GM12864 (cell line): ENCODE results near the gene FBLN5.

Experiments used
- DNase-seq: peaks from one replicate; pipeline ENCODE4 v3.0.0-alpha.2; 2011; ENCODE audit warnings: low read depth
- H3K4me3 ChIP-seq: 2 replicates; pipeline ENCODE4 v1.5.1; 2011; ENCODE audit warnings: mild to moderate bottlenecking, low read depth, low read length, control low read depth
- CTCF ChIP-seq: IDR thresholded peaks from 2 replicates; pipeline ENCODE4 v1.5.1; 2011; ENCODE audit warnings: low read depth, mild to moderate bottlenecking, moderate library complexity, low read length, control low read depth, inconsistent platforms; ENCODE audit errors: missing control alignments

The FBLN5 gene

GRCh38 chr14:91947475-91948184 is at the start of gene FBLN5:
Gene FBLN5, minus strand, starts transcription at chr14:91947694. Its CDS starts 465 bp downstream, at chr14:91947229.
- no peak for DNase-seq
- no peak for TF ChIP-seq CTCF
- no peak within 1 kb of the TSS for H3K4me3 ChIP-seq

GRCh38 chr14:91996948-91997371 is 49.5 kb upstream of the FBLN5 start:
- DNase-seq, result peak; percentile 5
- peak; percentile 60 for TF ChIP-seq CTCF

GRCh38 chr14:91987192-91987591 is 39.7 kb upstream of the FBLN5 start:
- DNase-seq, result no peak
- no peak overlapping the region for H3K4me3 ChIP-seq
- no peak for TF ChIP-seq CTCF

More at GRCh38 chr14:91996948-91997371, 49.5 kb upstream of the FBLN5 start:
- H3K4me3 ChIP-seq, result no peak overlapping the region

GRCh38 chr14:91985521-91986255 is 38.2 kb upstream of the FBLN5 start:
- DNase-seq, result no peak
- no peak overlapping the region for H3K4me3 ChIP-seq
- TF ChIP-seq CTCF, result no peak

GRCh38 chr14:91985008-91985407 is 37.5 kb upstream of the FBLN5 start:
- H3K4me3 ChIP-seq, result no peak overlapping the region
- no peak for TF ChIP-seq CTCF
- DNase-seq, result no peak

- no peak for TF ChIP-seq CTCF
- no peak for DNase-seq
- no peak overlapping the region for H3K4me3 ChIP-seq
Observed at GRCh38 chr14:91983588-91983987, 36.1 kb upstream of the FBLN5 start.
